A673 (cell line): ENCODE results near the gene HGF. TPM values are rescaled to one million over a fixed set of nuclear protein-coding genes. Genes with fewer than 3 reads are reported as not detected.

Source experiments
- BruUV-seq: library from RNA; stranded (reverse); fragments of 400-500 nt; replicated peaks from 2 replicates; lab custom pipeline; 2021; lab: Mats Ljungman, UMichigan
- CTCF ChIA-PET: fragments of 300-600 bp; sonication (Branson Sonifier 250); formaldehyde crosslinking; loops from one replicate; lab custom pipeline; 2022; ENCODE audit warnings: antibody characterized with exemption; lab: Charles Lee
- POLR2A ChIA-PET: fragments of 300-600 bp; sonication (Branson Sonifier 250); formaldehyde crosslinking; loops from one replicate; lab custom pipeline; 2022; ENCODE audit warnings: antibody characterized with exemption; ENCODE audit not compliant: low non-redundant PET; lab: Charles Lee
- DNase-seq: peaks from one replicate; pipeline ENCODE4 v3.0.0-alpha.2; 2015; ENCODE audit warnings: low spot score
- H3K27ac ChIP-seq: fragments of 200-600 bp; sonication (generic); 2 replicates; pipeline ENCODE4 v1.5.1; 2016; ENCODE audit warnings: mixed run types, low read depth, mild to moderate bottlenecking, mixed read lengths, antibody characterized with exemption, low read length; ENCODE audit not compliant: poor library complexity, severe bottlenecking
- H3K27me3 ChIP-seq: fragments of 200-600 bp; sonication (generic); replicated peaks from 2 replicates; pipeline ENCODE4 v1.6.1; 2017; ENCODE audit warnings: mixed run types, low read depth, mild to moderate bottlenecking, mixed read lengths, antibody characterized with exemption, low read length; ENCODE audit not compliant: insufficient read depth, poor library complexity
- H3K36me3 ChIP-seq: fragments of 200-600 bp; sonication (generic); 2 replicates; pipeline ENCODE4 v1.6.1; 2016; ENCODE audit warnings: mixed run types, mild to moderate bottlenecking, mixed read lengths, antibody characterized with exemption, low read length; ENCODE audit not compliant: insufficient read depth, poor library complexity, severe bottlenecking
- H3K4me1 ChIP-seq: fragments of 200-600 bp; sonication (generic); 2 replicates; pipeline ENCODE4 v1.6.1; 2017; ENCODE audit warnings: mixed run types, mild to moderate bottlenecking, mixed read lengths, antibody characterized with exemption, low read length; ENCODE audit not compliant: insufficient read depth, poor library complexity, severe bottlenecking
- H3K4me3 ChIP-seq: fragments of 200-600 bp; sonication (generic); 2 replicates; pipeline ENCODE4 v1.5.1; 2016; ENCODE audit warnings: low read depth, mixed run types, mild to moderate bottlenecking, mixed read lengths, low read length; ENCODE audit not compliant: poor library complexity, severe bottlenecking
- H3K9me3 ChIP-seq: fragments of 200-600 bp; sonication (generic); 2 replicates; pipeline ENCODE4 v1.6.1; 2016; ENCODE audit warnings: mixed run types, low read depth, mild to moderate bottlenecking, mixed read lengths, antibody characterized with exemption, low read length; ENCODE audit not compliant: poor library complexity, severe bottlenecking
- CTCF ChIP-seq: fragments of 300-800, 200-600 bp; sonication (generic); conservative IDR thresholded peaks from 2 replicates; pipeline ENCODE4 v1.5.1; 2017; ENCODE audit warnings: low read depth, mild to moderate bottlenecking, antibody characterized with exemption, low read length, moderate library complexity, mixed read lengths
- EZH2 ChIP-seq: fragments of 200-600 bp; sonication (generic); IDR thresholded peaks from 2 replicates; pipeline ENCODE4 v1.6.1; 2017; ENCODE audit warnings: borderline replicate concordance, low read depth, mild to moderate bottlenecking, mixed read lengths, antibody characterized with exemption, low read length; ENCODE audit not compliant: poor library complexity, severe bottlenecking
- intact Hi-C: fragments of 100-400 bp; cut with micrococcal nuclease; formaldehyde crosslinking; loops from one replicate; pipeline ENCODE4 v1.10.0; 2022; ENCODE audit not compliant: unreplicated experiment
- total RNA-seq: library from RNA; stranded (reverse); gene quantifications from 2 replicates; pipeline ENCODE4 v1.2.3, GENCODE V29; 2021

Gene HGF
- total RNA-seq, 1 experiment from 2014 or later = not detected

GRCh38 chr7:81714306-81714705, 55.5 kb downstream of the HGF start:
- Histone ChIP-seq H3K27me3 (peaks cover 3% of the 10 kb centered on the region), H3K36me3 (no peaks in the 10 kb centered on the region), H3K4me1 (peaks cover 16% of the 10 kb centered on the region), H3K27ac (no peak overlapping the region), H3K9me3 (no peaks in the 10 kb centered on the region), H3K4me3 (no peak overlapping the region)
- CTCF ChIA-PET = no interaction called here
- TF ChIP-seq CTCF = no peak
- no peak for TF ChIP-seq EZH2
- POLR2A ChIA-PET = no interaction called here
- intact Hi-C loops = loop anchor here (10.0 kb wide), 1 partner anchor 300 kb away; no protein-coding TSS in a partner anchor
- no peak for DNase-seq
- no TSS peak for BruUV-seq

- Histone ChIP-seq H3K27ac (no peak overlapping the region), H3K9me3 (no peaks in the 10 kb centered on the region), H3K4me1 (peaks cover 16% of the 10 kb centered on the region), H3K36me3 (no peaks in the 10 kb centered on the region), H3K27me3 (peaks cover 8% of the 10 kb centered on the region), H3K4me3 (no peak overlapping the region)
- intact Hi-C loops = loop anchor here (10.0 kb wide), 1 partner anchor 304 kb away; no protein-coding TSS in a partner anchor
- POLR2A ChIA-PET = no interaction called here
- CTCF ChIA-PET = no interaction called here
- TF ChIP-seq CTCF (no peak), EZH2 (no peak)
- DNase-seq = peak; percentile 90
- BruUV-seq = no TSS peak
Observed at GRCh38 chr7:81710751-81711150, 59.1 kb downstream of the HGF start.

GRCh38 chr7:81709836-81710235, 60.0 kb downstream of the HGF start:
- H3K27me3 ChIP-seq = peaks cover 8% of the 10 kb centered on the region
- peaks cover 16% of the 10 kb centered on the region for H3K4me1 ChIP-seq
- POLR2A ChIA-PET = no interaction called here
- H3K9me3 ChIP-seq = no peaks in the 10 kb centered on the region
- TF ChIP-seq EZH2 (no peak), CTCF (no peak)
- intact Hi-C loops = loop anchor here (10.0 kb wide), 1 partner anchor 305 kb away; no protein-coding TSS in a partner anchor
- BruUV-seq = no TSS peak
- H3K36me3 ChIP-seq = no peaks in the 10 kb centered on the region
- CTCF ChIA-PET = no interaction called here
- no peak overlapping the region for H3K4me3 ChIP-seq
- no peak for DNase-seq
- no peak overlapping the region for H3K27ac ChIP-seq
